ENCODE data around the gene EEF1B2.

DNA sequence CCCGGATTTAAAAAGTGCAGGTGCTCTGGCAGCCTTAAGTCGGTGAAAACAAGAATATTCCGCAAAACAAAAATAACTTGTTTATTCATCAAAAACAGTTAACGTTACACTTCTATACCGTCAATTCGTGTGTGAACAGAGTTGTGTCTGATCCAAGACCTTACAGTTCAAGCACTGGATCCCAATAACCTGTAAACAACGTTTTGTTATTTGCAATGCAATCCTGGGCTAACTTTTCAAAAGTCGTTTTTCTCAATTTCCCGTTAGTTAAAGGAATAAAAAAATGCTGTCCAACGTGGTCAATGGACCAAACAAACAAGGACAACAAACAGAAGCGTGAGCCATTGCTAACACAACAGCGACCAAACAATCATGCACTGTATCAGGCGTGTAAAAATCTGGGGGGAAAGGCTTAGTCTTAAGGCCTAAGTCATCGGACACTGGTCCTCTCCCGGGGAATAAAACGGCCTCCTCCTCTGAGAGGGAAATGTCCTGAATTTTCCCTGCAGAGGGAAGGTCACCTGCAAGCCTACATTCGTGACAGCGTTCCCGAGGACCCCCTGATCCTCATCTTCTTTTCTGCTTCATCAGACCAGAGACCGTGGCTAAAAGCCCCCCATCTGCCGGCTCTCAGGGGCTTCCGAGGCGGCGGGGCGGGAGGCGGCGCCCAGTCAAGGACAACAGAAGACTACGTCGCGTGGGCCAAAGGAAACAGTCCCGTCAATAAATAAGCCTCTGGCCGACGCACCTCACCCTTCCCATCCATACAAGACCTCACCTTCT, 941 bp upstream of the EEF1B2 start:
- TF ChIP-seq, protein P1, sequence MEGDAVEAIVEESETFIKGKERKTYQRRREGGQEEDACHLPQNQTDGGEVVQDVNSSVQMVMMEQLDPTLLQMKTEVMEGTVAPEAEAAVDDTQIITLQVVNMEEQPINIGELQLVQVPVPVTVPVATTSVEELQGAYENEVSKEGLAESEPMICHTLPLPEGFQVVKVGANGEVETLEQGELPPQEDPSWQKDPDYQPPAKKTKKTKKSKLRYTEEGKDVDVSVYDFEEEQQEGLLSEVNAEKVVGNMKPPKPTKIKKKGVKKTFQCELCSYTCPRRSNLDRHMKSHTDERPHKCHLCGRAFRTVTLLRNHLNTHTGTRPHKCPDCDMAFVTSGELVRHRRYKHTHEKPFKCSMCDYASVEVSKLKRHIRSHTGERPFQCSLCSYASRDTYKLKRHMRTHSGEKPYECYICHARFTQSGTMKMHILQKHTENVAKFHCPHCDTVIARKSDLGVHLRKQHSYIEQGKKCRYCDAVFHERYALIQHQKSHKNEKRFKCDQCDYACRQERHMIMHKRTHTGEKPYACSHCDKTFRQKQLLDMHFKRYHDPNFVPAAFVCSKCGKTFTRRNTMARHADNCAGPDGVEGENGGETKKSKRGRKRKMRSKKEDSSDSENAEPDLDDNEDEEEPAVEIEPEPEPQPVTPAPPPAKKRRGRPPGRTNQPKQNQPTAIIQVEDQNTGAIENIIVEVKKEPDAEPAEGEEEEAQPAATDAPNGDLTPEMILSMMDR (IDR thresholded peaks at IDR 0.05) = no peak
- TF ChIP-seq POLR2AphosphoS5 (IDR thresholded peaks at IDR 0.05) (no peak), POLR2A (IDR thresholded peaks at IDR 0.05) (no peak)

Data from sigmoid colon (tissue), 4 donors.